K562 (cell line): ENCODE measurements around the gene PSD4. TPM values are rescaled to one million over a fixed set of nuclear protein-coding genes. Genes with fewer than 3 reads are reported as not detected.

Experiments used
- COPS2 ChIP-seq: fragments of 450-650 bp; conservative IDR thresholded peaks from 2 replicates; pipeline ENCODE4 v1.6.1; 2016; ENCODE audit warnings: mild to moderate bottlenecking, moderate library complexity
- ELF4 ChIP-seq: fragments of 450-650 bp; formaldehyde crosslinking; IDR thresholded peaks from 2 replicates; pipeline ENCODE4 v1.4.0; 2022; ENCODE audit warnings: missing genetic modification characterization
- FOXO4 ChIP-seq: fragments of 450-650 bp; formaldehyde crosslinking; IDR thresholded peaks from 2 replicates; pipeline ENCODE4 v1.4.0; 2020; ENCODE audit warnings: mild to moderate bottlenecking, moderate library complexity
- MAFK ChIP-seq: IDR thresholded peaks from 2 replicates; pipeline ENCODE4 v1.6.1; 2011; ENCODE audit warnings: low read length, improper control_type of control experiment
- MNT ChIP-seq, 2 experiments: fragments of 450-650 bp; conservative IDR thresholded peaks; 2 replicates each; pipeline ENCODE4 v1.6.1; 2017; ENCODE audit warnings: mild to moderate bottlenecking in 2 of 2, moderate library complexity in 2 of 2
- NCOR1 ChIP-seq: fragments of 450-650 bp; IDR thresholded peaks from 2 replicates; pipeline ENCODE4 v1.6.1; 2016; ENCODE audit warnings: mild to moderate bottlenecking, moderate library complexity
- POLR2B ChIP-seq: fragments of 450-650 bp; IDR thresholded peaks from 2 replicates; pipeline ENCODE4 v1.6.1; 2018; ENCODE audit warnings: low read depth; ENCODE audit not compliant: partially characterized antibody
- POLR2G ChIP-seq: fragments of 200-400 bp; formaldehyde crosslinking; IDR thresholded peaks from 2 replicates; pipeline ENCODE4 v1.6.1; 2017; ENCODE audit warnings: low read depth, mild to moderate bottlenecking, antibody characterized with exemption, low read length, moderate library complexity
- PRDM10 ChIP-seq: fragments of 450-650 bp; IDR thresholded peaks from 2 replicates; pipeline ENCODE4 v1.6.1; 2018; ENCODE audit not compliant: partially characterized antibody
- PURB ChIP-seq: sonication (generic); formaldehyde crosslinking; IDR thresholded peaks from 2 replicates; pipeline ENCODE4 v1.9.0; 2021; ENCODE audit warnings: low read depth, mild to moderate bottlenecking, missing genetic modification reagents
- TGIF2 ChIP-seq: sonication (generic); formaldehyde crosslinking; IDR thresholded peaks from 2 replicates; pipeline ENCODE4 v1.8.1; 2022; ENCODE audit warnings: mild to moderate bottlenecking, missing genetic modification reagents, moderate library complexity
- XRCC3 ChIP-seq: fragments of 450-650 bp; IDR thresholded peaks from 2 replicates; pipeline ENCODE4 v1.6.1; 2017; ENCODE audit warnings: mild to moderate bottlenecking, moderate library complexity
- ZBTB11 ChIP-seq, 3 experiments: fragments of 200-800 bp in 1 of 3; fragments of 250-450 bp in 1 of 3; fragments of 450-650 bp in 1 of 3; sonication (Bioruptor Pico) in 1 of 3; sonication (Bioruptor generic) in 1 of 3; formaldehyde crosslinking in 1 of 3; IDR thresholded peaks; 2 replicates each; pipeline versions ENCODE4 v1.6.1 to v1.8.0; 2016 to 2022; ENCODE audit warnings: mild to moderate bottlenecking in 2 of 3, missing genetic modification characterization in 2 of 3, missing compliant biosample characterization in 1 of 3, moderate library complexity in 1 of 3
- ZNF175 ChIP-seq: fragments of 200-800 bp; sonication (Bioruptor generic); IDR thresholded peaks from 2 replicates; pipeline ENCODE4 v1.6.1; 2016; ENCODE audit warnings: low read depth, mild to moderate bottlenecking, missing genetic modification characterization, missing compliant biosample characterization
- polyA plus RNA-seq, 8 experiments: library from polyadenylated mRNA; depleted of rRNA in 4 of 8; stranded (reverse) in 5 of 8; unstranded in 3 of 8; fragments of >200 nt; fragmentation: Nextera tagmentation in 2 of 8; fragmentation: Illumina TruSeq in 1 of 8; extraction: Ambion mirVana in 2 of 8; extraction: Trizol in 1 of 8; gene quantifications; 2 replicates each; pipeline versions ENCODE4 v1.2.1 to v1.2.3, GENCODE V29; 2011 to 2014; ENCODE audit warnings: inconsistent platforms in 1 of 8, missing spikeins in 1 of 8
- total RNA-seq, 7 experiments: library from RNA; depleted of rRNA in 6 of 7; stranded (reverse); fragments of >200 nt in 6 of 7; fragmentation: Illumina TruSeq in 2 of 7; extraction: Trizol in 2 of 7; gene quantifications; 2 replicates each; pipeline versions ENCODE4 v1.2.1 to v1.2.3, GENCODE V29; 2011 to 2021; ENCODE audit warnings: low replicate concordance in 1 of 7

The PSD4 gene
- total and polyA plus RNA-seq, 9 of the 15 experiments (the other 6 are each of a cell fraction or from before 2014, with no cell fraction given) = 0.46 to 54.0 (median 20.8) TPM

- TF ChIP-seq FOXO4 (CRISPR knock-in tag) (no peak), TGIF2 (CRISPR knock-in tag) (no peak), ZBTB11 (CRISPR knock-in tag; IDR thresholded peaks at IDR 0.05) (peak in 1 of 3 experiments; percentile 24; a peak in 1 of 6 replicates), COPS2 (no peak), XRCC3 (no peak), NCOR1 (peak; percentile 31; the same call in 1 of the 2 replicates), PURB (CRISPR knock-in tag) (no peak), ELF4 (peak; percentile 61; the same call in 1 of the 2 replicates), ZNF175 (no peak), POLR2G (peak; percentile 63; the same call in 1 of the 2 replicates), PRDM10 (peak; percentile 63), MAFK (peak; percentile 82), MNT (conservative IDR thresholded peaks at IDR 0.05) (peak in 1 of 2 experiments; percentile 65; a peak in 3 of 4 replicates), POLR2B (peak; percentile 54)
Observed at GRCh38 chr2:113240915-113241911, 67.4 kb downstream of the PSD4 start (continued).
